ENCODE measurements around the gene LMO1. TPM values are rescaled to one million over a fixed set of nuclear protein-coding genes. Genes with fewer than 3 reads are reported as not detected.

LMO1 gene
- total and polyA plus RNA-seq, 2 of the 13 experiments (the other 11 are each of a cell fraction or from before 2014, with no cell fraction given): not detected

GRCh38 chr11:8250434-8250833, 13.2 kb downstream of the LMO1 start:
- 30% methylated on average over 2 of the region's 5 CpGs for WGBS (ENCODE audit: low lambda C conversion rate)
- ATAC-seq: no peak
- Histone ChIP-seq H3K4me1 (ENCODE audit: insufficient read depth, low read length) (no peaks in the 10 kb centered on the region), H3K36me3 (replicated peaks in 1 of 2; ENCODE audit: control insufficient read depth in 1 of 2, insufficient read depth in 2 of 2, low read length in 2 of 2) (no peaks in the 10 kb centered on the region), H3K9ac (ENCODE audit: insufficient read depth, low read depth, low read length) (no peak overlapping the region), H3K27ac (ENCODE audit: extremely low read length, insufficient read depth, low read length) (no peak overlapping the region), H2AFZ (ENCODE audit: low read length) (no peak overlapping the region), H3K4me3 (replicated peaks in 1 of 3; ENCODE audit: insufficient read depth in 1 of 3, low read depth in 2 of 3, low read length in 3 of 3) (no peak overlapping the region), H3K4me2 (ENCODE audit: low read depth, low read length) (no peak overlapping the region), H3K79me2 (ENCODE audit: insufficient read depth, low read length) (no peaks in the 10 kb centered on the region), H4K20me1 (ENCODE audit: insufficient read depth, low read length) (no peaks in the 10 kb centered on the region), H3K9me3 (ENCODE audit: low read length) (no peaks in the 10 kb centered on the region), H3K27me3 (ENCODE audit: control insufficient read depth in 1 of 2, insufficient read depth in 2 of 2, low read length in 2 of 2) (peaks cover 5 to 51% of the 10 kb centered on the region in 2 experiments)
- intact Hi-C loops (cut with micrococcal nuclease; ENCODE audit: unreplicated experiment) (no loop called here), in situ Hi-C loops (cut with HindIII; ENCODE audit: extremely low pct_ligation_motif_present, low pct_unique_long_range_greater_than_20kb) (no loop called here)
- no TSS peak for BruUV-seq (replicated peaks)
- ChIA-PET POLR2A (no interaction called here), CTCF (ENCODE audit: low intra/inter-chr PET ratio, low total read pairs) (no interaction called here)
- no peak for TF ChIP-seq ATF4 (CRISPR knock-in tag; IDR thresholded peaks at IDR 0.05)
- TF ChIP-seq SMAD1 (CRISPR knock-in tag; IDR thresholded peaks at IDR 0.05; ENCODE audit: borderline replicate concordance, low read depth): no peak
- TF ChIP-seq SNAPC5 (CRISPR knock-in tag; IDR thresholded peaks at IDR 0.05; ENCODE audit: borderline replicate concordance): no peak
- TF ChIP-seq PRMT3 (CRISPR knock-in tag; IDR thresholded peaks at IDR 0.05; ENCODE audit: borderline replicate concordance, low read depth): no peak
- no peak for TF ChIP-seq MIXL1 (CRISPR knock-in tag; IDR thresholded peaks at IDR 0.05)
- no peak for TF ChIP-seq IKZF5 (CRISPR knock-in tag; IDR thresholded peaks at IDR 0.05)
- no peak for DNase-seq (ENCODE audit: low spot score)
- no peak for FAIRE-seq

GRCh38 chr11:8249482-8249881, 14.2 kb downstream of the LMO1 start:
- BruUV-seq (replicated peaks): no TSS peak
- Histone ChIP-seq H3K4me1 (ENCODE audit: insufficient read depth, low read length) (no peaks in the 10 kb centered on the region), H3K4me3 (replicated peaks in 1 of 3; ENCODE audit: insufficient read depth in 1 of 3, low read depth in 2 of 3, low read length in 3 of 3) (no peak overlapping the region), H3K36me3 (replicated peaks in 1 of 2; ENCODE audit: control insufficient read depth in 1 of 2, insufficient read depth in 2 of 2, low read length in 2 of 2) (no peaks in the 10 kb centered on the region), H4K20me1 (ENCODE audit: insufficient read depth, low read length) (no peaks in the 10 kb centered on the region), H3K27me3 (ENCODE audit: control insufficient read depth in 1 of 2, insufficient read depth in 2 of 2, low read length in 2 of 2) (peaks cover 5 to 49% of the 10 kb centered on the region in 2 experiments), H3K4me2 (ENCODE audit: low read depth, low read length) (no peak overlapping the region), H3K79me2 (ENCODE audit: insufficient read depth, low read length) (no peaks in the 10 kb centered on the region), H3K9ac (ENCODE audit: insufficient read depth, low read depth, low read length) (no peak overlapping the region), H3K9me3 (ENCODE audit: low read length) (no peaks in the 10 kb centered on the region), H3K27ac (ENCODE audit: extremely low read length, insufficient read depth, low read length) (no peak overlapping the region), H2AFZ (ENCODE audit: low read length) (no peak overlapping the region)
- ChIA-PET CTCF (ENCODE audit: low intra/inter-chr PET ratio, low total read pairs) (no interaction called here), POLR2A (no interaction called here)
- intact Hi-C loops (cut with micrococcal nuclease; ENCODE audit: unreplicated experiment): no loop called here
- DNase-seq (ENCODE audit: low spot score) (no peak), ATAC-seq (no peak), FAIRE-seq (no peak)
- 15% methylated on average over 6 of the region's 6 CpGs for WGBS (ENCODE audit: low lambda C conversion rate)
- in situ Hi-C loops (cut with HindIII; ENCODE audit: extremely low pct_ligation_motif_present, low pct_unique_long_range_greater_than_20kb): no loop called here
- TF ChIP-seq ZNF557 (CRISPR knock-in tag; IDR thresholded peaks at IDR 0.05) (no peak), ZNF230 (CRISPR knock-in tag; IDR thresholded peaks at IDR 0.05) (no peak), ZNF777 (CRISPR knock-in tag; IDR thresholded peaks at IDR 0.05) (no peak), THAP7 (CRISPR knock-in tag; IDR thresholded peaks at IDR 0.05) (no peak), ZNF10 (CRISPR knock-in tag; IDR thresholded peaks at IDR 0.05; ENCODE audit: borderline replicate concordance, low read depth) (no peak), HOXA3 (CRISPR knock-in tag; IDR thresholded peaks at IDR 0.05) (no peak), ZNF639 (CRISPR knock-in tag; conservative IDR thresholded peaks at IDR 0.05) (no peak), HNF4A (CRISPR knock-in tag; IDR thresholded peaks at IDR 0.05) (no peak), PREB (CRISPR knock-in tag; IDR thresholded peaks at IDR 0.05) (no peak)

Data from HepG2 (cell line).